NT2/D1 (cell line): ENCODE data around the gene WAS.

ENCODE experiments used
- SUZ12 ChIP-seq: IDR thresholded peaks from 2 replicates; pipeline ENCODE4 v1.6.1; 2011; ENCODE audit not compliant: insufficient read length, insufficient read depth; ENCODE audit errors: extremely low read depth
- YY1 ChIP-seq: IDR thresholded peaks from 2 replicates; pipeline ENCODE4 v1.6.1; 2011; ENCODE audit not compliant: insufficient read length, insufficient read depth
- ZNF274 ChIP-seq: IDR thresholded peaks from 2 replicates; pipeline ENCODE4 v1.6.1; 2011; ENCODE audit warnings: mild to moderate bottlenecking, low read depth, low read length

- TF ChIP-seq YY1 (no peak), SUZ12 (no peak), ZNF274 (no peak)
Measured at GRCh38 chrX:48695925-48696300, 12.3 kb downstream of the WAS start.
